HG03139 (cell line): ENCODE measurements around the gene IFNGR1.
"Not testable (repeated sequence)": the region's sequence is repeated elsewhere in the genome, so short reads cannot be mapped to it uniquely, and the experiment has no call there.

Source experiments
- ATAC-seq: cut with Tn5 transposase; IDR thresholded peaks from one replicate; pipeline ENCODE4 v1.9.1; 2021; ENCODE audit not compliant: unreplicated experiment

Gene IFNGR1

DNA sequence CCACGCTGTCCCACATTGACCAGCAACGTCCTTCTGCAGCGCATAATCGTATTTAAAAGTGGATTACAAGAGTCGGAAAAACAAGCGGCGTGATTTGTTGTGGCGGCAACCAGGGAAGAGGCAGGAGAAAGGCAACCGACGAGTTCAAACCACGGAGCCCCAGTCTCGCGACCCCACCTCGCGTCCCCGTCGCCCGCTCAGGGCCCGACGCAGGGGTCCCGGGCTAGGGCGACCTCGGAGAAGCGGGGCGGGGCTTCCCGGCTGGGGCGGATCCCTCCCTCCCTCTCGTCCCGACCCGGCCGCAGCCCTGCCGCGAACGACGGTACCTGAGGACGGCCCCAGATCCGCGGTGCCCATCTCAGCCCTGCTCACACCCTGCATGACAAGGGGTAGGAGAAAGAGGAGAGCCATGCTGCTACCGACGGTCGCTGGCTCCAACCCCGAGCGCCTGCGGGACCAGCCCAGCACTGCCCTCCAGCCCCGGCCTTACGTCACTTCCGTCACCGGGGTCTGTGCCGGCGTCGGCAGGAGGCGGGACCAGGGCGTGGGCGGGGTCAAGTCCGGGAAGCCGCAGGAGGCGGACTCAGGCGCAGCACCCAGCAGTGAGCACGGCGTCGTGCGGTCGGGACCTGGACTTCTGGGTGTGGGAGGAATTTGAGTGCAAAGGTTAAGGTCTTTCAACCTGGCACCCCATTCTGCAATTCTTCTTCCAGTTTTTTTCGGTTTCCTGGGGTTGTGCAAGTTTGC, at the start of gene IFNGR1:
Gene IFNGR1 (minus strand): TSS at position 469 of the 747 bp plus-strand sequence. CDS start 58 bp downstream, at position 411.
- peak; percentile 89 for ATAC-seq

DNA sequence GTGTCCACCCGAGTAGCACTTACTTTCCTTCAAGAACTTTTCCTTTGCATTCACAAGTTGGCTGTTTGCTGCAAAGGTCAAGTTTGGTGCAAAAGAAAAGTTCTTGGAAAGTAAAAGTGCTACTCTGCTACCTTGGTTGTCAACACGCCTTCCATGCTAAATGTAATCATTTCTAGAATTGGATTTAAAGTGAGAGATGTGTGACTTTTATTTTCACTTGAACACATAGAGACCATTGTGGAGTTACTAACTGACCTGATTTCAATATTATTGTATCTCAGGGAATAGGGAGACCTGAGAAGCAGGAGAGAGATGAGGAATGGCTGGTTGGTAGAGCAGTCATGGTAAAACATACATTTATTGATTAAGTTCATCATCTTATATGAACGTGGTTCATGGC, 49.7 kb upstream of the IFNGR1 start:
- no peak for ATAC-seq

DNA sequence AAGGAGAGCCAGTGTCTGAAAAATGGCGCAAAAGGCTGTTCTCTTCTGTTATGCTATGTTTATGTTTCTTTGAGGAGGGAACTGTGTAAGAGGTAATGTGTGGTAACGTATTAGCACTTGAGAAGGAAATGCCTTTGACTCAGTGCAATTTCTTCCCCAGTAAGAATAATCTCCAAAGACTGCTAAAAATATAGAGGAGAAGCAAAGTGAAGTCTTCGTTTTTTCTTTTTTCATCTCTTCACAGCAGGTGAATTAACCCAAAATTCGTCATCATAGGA, 47.1 kb upstream of the IFNGR1 start:
- no peak for ATAC-seq

DNA sequence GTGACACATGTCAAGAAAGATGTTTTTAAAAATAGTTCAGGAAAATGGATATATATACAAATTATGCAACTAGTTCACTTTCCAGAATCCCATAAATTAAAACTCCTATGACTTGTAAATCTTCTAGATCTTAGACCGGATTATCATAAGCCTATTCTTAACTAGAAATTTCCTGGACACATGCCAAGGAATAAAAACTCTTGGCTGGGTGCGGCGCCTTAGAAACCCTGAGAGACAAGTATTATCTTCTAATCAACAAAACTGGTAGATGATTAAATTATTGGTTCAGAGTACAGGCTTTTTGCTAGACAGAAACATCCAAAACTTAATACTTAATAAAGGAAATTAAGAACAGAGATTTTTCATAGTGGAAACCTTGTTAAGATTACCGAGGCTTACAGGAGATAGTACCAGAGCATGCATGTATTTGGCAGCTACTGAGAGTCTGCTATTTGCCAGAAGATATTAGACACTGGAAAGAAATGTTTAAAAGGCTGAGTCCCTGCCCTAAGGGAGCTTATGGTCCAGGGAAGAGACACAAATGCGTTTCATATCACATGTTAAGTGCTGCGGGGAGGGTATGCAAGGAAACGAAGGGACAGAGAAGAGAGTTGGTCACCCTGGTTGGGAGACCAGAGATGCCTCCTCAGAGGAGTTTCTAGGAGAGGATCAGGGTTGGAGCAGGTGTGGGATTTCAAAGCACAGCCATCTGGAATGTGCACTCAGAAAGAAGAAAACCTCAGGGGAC, 46.5 kb upstream of the IFNGR1 start:
- no peak for ATAC-seq

DNA sequence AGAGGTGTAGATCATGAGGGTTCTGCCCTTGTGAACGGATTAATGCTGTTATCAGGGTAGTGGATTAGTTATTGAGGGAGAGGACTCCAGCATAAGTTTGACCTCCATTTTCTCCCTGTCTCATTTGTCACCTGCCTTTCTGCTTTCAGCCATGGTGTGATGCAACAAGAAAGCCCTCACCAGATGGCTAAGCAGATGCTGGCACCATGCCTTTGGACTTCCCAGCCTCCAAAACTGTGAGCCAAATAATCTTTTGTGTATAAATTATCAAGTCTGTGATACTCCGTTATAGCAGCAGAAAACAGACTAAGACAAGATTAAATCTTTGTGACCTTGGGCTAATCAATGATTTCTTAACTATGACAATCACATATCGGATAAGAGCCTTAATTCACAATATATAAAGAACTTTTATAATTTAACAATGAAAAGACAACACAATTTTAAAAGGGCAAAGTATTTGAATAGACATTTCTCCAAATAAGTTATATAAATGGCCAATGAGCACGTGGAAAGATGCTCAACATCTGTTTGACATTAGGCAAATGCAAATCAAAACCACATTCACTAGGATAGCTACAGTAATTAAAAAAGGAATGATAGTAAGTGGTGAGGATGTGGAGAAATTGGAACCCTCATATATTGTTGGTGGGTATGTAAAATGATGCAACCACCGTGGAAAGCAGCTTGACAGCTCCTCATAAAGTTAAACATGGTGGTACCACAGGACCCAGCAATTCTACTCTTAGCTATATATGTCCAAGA, 45.3 kb upstream of the IFNGR1 start:
- ATAC-seq, result no peak

DNA sequence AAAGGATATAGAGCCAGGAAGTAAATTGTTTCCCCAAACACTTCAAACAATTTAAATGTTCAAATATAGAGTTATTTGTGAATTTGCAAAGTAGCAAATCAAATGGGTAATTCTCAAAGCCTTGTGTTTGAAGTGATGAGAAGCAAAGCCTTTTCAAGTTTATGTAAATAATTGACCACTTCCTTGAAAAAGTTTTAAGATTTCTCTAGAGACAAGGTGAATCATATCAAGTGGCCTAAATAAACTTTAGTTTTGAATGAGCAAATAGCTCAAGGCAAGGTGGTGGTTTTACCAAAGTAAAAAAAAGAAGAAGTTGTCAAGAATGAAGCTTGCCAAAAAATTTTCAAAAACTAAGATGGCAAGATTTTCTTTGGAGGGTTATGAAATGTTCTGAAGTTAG, 42.6 kb upstream of the IFNGR1 start:
- no peak for ATAC-seq

DNA sequence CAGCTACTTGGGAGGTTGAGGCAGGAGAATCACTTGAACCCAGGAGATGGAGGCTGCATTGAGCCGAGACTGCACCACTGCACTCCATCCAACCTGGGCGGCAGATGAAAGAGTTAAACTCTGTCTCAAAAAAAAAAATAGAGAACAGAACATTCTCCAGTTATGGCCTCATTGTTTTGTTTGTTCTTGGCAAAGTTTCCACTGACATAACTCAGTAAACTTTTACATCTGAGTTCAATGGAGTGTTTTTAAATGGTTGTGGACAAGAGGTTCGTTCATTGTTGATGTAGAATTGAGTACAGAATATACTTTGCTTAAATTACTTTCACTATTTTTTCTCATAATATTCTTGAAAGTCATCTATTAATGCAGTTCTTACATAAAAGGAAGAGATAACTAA, 42.2 kb upstream of the IFNGR1 start:
- no peak for ATAC-seq

DNA sequence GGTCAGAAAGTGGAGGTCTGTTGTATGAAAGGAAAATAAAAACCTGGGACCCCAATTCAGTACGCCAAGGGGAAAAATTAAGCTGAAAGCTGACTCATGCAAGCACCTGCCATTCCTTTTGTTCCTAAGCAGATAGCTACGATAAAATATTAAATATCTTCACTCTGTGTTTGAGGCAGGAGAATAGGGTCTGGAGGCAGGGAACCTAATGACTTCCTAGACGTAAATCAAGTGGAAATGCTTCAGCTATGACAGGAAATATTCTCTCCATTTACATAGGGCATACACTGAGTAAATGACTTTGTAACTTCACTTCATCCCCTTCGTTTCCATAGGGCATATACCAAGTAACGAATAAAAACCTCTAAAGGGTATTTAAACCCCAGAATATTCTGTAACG, 41.0 kb upstream of the IFNGR1 start:
- ATAC-seq, result no peak

DNA sequence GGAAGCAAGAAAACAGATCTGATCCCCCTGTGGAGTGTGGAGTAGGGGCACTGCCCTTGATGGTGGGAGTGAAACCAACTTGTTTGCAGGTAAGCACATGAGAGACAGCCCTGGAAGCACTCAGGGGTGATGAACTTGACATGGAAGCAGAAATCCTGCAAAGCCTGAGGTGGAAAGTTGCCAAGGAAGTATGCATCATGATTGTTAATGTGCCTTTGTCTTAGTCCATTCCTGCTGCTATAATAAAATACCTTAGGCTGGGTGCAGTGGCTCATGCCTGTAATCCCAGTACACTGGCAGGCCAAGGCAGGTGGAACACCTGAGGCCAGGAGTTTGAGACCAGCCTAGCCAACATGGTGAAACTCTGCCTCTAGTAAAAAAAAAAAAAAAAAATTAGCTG, 40.2 kb upstream of the IFNGR1 start:
- ATAC-seq, result no peak

DNA sequence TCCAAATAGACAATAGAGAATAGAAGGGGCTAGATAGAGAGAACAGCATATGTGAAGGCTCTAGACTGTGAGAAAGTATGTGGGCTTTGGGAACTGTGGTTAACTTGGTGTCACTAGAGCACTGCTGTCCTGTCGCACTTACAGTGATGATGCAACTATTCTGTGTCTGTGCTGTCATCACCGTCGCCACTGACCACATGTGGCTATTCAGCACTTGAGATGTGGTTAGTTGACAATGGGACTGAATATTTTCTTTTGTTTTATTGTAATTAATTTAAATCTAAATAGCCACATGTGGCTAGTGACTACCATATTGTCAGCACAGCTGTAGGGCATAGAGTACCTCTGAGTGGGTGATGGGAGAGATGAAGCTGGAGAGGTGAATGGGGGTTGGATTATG, 39.0 kb upstream of the IFNGR1 start:
- no peak for ATAC-seq

DNA sequence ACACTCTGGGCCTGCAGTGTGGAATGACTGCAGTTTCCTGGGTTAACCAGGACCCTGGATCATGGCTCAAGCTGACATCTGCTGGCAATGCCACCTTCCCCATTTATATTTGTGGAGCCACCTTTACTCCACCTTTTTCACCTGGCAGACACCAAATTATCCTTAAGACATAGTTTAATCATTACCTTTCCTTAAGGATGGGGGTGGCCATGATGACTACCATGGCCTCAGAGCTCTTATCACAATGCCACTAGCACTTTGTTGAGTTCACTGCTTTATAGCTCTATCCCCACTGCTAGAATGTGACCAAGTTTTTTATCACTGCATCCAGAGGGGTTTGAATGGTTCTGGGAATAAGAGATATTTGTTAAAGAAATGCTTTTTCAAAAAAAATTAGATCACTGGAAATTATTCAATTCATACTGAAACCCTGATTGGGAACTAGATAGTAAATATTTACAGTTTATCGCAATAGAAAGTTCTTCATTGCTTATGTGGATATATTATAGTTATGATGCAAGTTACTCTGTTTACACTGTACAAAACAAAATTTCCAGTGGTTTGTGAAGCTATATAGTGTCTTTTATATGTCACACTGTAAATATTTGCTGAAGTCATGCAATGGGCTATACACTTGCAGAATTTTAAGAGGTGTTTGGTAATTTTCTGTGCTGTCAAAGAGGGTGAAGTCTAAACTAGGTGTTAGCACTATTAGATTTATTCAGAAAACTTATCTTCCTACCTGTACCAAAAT, 37.3 kb upstream of the IFNGR1 start:
- no peak for ATAC-seq

DNA sequence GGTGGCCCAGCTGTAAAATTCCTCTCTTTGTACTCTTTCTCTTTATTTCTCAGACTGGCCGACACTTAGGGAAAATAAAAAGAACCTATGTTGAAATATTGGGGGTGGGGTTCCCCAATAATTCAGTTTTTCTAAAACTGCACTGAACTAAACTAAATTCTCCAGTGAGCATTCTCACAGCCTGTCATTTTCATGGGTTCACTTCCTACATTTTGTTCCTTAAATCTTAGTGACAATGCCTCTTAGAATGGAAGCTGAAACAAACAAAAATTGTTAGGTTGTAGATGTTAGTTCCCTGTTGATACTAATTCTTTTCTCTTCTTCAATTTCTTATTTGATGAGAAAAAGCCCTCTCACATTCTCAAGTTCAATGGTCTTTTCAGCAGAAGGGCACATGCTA, 35.8 kb upstream of the IFNGR1 start:
- no peak for ATAC-seq

DNA sequence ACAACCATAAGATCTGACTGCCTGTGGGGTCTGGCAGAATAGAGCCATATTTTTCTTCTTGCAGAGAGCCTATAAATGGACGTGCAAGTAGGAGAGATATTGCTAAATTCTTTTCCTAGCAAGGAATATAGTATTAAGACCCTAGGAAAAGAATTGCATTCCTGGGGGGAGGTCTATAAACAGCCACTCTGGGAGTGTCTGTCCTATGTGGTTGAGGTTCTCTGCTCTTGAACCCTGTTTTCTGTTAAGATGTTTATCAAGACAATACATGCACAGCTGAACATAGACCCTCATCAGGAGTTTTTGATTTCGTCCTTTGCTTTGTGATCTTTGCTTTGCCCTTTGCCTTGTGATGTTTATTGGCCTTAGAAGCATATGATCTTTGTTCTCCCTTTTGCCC, 35.2 kb upstream of the IFNGR1 start:
- not testable (repeated sequence) for ATAC-seq

DNA sequence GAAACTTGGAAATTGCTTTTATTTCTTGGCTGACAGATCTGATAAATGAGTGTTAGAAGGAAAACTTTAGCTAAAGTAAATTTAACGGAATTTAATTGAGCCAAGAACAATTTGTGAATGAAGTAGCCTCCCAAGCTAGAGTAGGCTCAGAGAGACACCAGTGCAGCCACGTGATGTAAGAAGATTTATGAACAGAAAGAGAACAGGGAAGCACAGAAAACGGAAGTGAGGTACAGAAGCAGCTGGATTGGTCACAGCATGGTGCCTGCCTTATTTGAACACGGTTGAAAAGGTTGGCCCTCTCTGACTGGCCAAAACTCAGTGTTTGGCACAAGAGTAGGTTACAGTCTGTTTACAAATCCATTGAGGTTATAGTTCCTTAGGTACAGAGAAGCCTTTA, 29.5 kb upstream of the IFNGR1 start:
- no peak for ATAC-seq

DNA sequence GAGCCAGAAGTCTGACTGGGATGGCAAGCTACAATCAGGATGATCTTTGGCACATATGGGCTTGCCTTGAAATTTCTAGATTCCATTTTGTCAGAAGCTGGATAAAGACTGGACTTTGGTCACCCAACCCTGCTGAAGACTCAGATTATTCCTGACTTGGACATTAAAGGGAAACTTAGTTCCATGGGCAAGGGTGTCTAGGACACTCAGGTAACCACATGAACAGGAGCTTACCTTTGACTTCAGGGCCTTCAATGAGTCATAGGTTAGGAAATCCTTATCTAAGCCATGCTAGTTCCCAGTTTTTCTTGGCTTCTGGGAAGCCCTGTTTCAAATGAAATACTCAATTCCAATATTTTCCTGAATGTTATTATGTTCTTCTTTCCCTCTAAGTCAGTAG, 28.5 kb upstream of the IFNGR1 start:
- no peak for ATAC-seq

DNA sequence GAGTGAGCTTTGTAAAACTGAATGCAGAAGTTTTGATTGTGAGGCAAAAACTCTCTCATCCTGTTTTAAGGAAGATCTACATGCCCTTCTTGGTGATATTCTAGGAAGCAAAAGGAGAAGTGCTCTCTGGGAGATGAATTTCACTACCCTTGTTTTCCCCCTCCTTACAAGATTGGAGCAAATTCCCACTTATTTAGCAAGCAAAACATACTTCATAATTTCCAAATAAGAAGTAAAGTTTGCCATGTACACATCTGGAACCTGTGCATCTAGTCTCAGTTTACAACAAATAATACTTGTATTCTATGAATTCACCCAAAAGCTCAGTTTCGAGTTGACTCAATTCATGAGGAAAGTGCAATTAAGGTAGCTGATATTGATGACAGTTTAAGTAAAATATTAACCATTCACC, 27.6 kb upstream of the IFNGR1 start:
- ATAC-seq, result no peak

DNA sequence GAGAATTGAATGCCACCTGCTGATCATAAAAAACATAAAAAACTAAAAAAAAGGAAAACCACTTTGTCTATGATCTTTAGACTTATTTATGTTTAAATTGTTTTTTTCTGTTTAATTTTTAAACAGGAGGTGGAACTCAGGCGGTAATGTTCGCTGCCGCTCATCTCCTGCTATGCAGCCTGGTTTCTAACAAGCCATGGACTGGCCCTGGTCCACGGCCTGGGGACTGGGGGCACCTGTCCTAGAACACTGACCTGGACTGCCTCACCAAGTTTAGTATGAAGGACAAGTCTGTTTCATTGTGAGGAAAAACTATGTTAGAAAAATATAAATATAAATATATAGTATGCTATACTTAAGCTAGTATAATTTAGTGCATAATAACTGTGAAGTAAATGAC, 27.0 kb upstream of the IFNGR1 start:
- no peak for ATAC-seq

DNA sequence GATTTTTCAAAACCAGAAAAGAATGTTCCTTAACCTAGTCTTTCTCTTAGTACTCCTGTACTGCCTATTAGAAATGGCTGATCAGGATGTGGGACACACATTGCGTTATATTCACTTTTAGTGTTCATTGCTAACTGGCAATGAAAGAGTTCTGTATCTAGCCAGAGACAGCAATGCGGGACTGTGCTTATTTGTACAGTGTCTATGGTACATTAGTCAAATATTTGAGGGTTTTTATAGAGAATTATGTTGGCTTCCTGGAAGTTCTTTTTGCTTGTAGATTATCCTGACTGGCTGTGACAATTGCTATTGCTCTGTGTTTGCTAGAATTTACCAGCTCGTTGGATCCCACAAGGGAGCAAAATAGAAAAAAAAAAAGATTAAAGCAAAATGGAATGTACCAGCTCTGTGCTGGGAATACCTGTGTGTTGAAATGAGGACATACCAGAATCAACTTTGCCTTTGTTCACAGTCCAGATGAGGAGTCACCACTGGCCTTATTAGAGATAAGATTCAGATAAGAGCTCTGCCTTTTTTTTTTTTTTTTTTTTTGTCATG, 22.4 kb upstream of the IFNGR1 start:
- ATAC-seq, result no peak

DNA sequence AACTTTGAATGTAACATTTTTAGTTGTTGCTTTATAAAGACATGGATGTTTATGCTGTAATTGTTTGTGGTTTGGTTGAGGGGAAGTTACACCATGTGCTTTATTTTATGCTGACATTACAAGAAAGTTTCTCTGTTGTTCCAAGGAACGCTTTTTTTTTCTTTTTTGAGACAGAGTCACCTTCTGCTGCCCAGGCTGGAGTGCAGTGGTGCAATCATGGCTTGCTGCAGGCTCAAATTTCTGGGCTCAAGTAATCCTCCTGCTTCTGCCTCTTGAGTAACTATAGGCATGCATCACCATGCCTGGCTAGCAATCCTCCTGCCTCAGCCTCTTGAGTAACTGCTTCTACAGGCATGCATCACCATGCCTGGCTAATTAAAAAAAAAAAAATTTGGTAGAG, 21.0 kb upstream of the IFNGR1 start:
- ATAC-seq, result no peak

DNA sequence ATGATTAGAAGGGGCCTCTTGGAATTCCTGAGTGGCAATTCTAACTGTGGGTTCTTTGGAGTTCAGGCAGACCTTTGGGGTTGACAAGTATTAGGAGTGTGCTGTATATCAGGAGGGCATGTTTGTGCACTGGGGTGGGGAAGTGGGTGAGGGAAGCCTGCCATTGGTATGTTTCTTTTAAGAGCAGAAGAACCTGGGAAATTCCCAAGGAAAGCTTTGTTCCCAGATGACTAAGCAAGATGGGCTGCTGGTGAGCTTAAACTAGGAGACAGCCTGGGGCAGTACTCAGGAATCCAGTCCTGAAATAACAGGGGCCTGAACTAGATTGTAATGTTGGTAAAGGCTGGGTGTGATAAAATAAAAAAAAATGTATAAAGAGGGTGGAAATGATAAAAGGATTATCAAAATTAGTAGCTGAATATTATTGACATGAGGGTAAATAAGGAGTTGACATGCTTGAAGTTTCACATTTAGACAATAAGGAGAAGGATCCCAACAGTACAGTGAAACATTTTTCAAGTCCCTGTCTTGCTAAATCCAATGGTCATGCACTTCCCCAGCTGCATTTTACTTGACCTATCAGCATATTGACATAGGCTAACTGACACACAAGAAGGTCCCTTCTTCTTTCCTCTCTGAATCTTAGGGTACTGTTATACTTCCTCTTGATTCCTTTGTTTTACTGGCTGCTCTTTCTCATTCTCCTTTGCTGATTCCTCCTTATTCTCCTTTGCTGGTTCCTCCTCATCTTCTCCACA, 18.4 kb upstream of the IFNGR1 start:
- ATAC-seq, result no peak
